ENCODE data around the gene SLC35G1. TPM values are rescaled to one million over a fixed set of nuclear protein-coding genes. Genes with fewer than 3 reads are reported as not detected.
A peak's percentile ranks its signal among the peaks of the same experiment; 100 is the strongest.

Gene SLC35G1
- total RNA-seq, 1 experiment from 2014 or later = 9.4 TPM

DNA sequence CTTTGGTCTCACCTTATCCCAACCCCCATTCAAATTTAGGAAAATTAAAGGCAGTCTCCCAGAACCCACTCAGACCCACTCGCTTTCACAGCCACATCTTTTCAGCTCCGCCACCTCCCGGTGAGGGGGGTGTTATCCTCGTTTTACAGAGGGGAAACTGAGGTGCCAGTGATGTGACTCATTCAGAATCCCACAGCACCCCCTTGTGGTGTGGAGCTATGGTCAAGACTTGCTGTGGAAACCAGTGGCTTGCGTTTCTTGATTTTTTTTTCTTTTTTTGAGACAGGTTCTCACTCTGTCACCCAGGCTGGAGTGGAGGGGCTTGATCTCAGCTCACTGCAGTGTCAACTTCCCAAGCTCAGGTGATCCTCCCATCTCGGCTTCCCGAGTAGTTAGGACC lies 27.6 kb downstream of the SLC35G1 start:
- Histone ChIP-seq H3K27ac (ENCODE audit: low read depth, low read length) (no peak overlapping the region), H3K4me1 (ENCODE audit: control insufficient read depth in 1 of 2, insufficient read depth in 2 of 2, low read length in 2 of 2) (no peaks in the 10 kb centered on the region), H3K9me3 (ENCODE audit: control insufficient read depth in 1 of 2, insufficient read depth in 1 of 2, low read depth in 1 of 2, low read length in 2 of 2) (no peaks in the 10 kb centered on the region), H3K36me3 (ENCODE audit: control insufficient read depth in 1 of 2, insufficient read depth in 2 of 2, low read length in 2 of 2) (no peaks in the 10 kb centered on the region), H3K79me2 (ENCODE audit: insufficient read depth, low read length) (no peaks in the 10 kb centered on the region), H4K20me1 (ENCODE audit: insufficient read depth) (no peaks in the 10 kb centered on the region), H3K9me2 (ENCODE audit: insufficient read depth) (no peaks in the 10 kb centered on the region), H3K4me2 (ENCODE audit: low read length) (no peak overlapping the region), H3K9ac (ENCODE audit: low read length) (no peak overlapping the region), H2AFZ (ENCODE audit: low read depth, low read length, poor library complexity, severe bottlenecking) (no peak overlapping the region), H3K27me3 (ENCODE audit: insufficient read depth, low read length) (no peaks in the 10 kb centered on the region), H3K4me3 (replicated peaks in 1 of 2; ENCODE audit: low read depth in 1 of 2, low read length in 2 of 2) (no peak overlapping the region)
- BruUV-seq (replicated peaks) = no TSS peak
- TF ChIP-seq ELF1 (IDR thresholded peaks at IDR 0.05; ENCODE audit: borderline replicate concordance, low read depth) (no peak), FOSL1 (IDR thresholded peaks at IDR 0.05; ENCODE audit: low read depth) (no peak), RAD21 (IDR thresholded peaks at IDR 0.05; ENCODE audit: low read depth) (peak; percentile 46), CEBPB (IDR thresholded peaks at IDR 0.05; ENCODE audit: low read depth) (no peak)
- TF ChIP-seq, protein P1, sequence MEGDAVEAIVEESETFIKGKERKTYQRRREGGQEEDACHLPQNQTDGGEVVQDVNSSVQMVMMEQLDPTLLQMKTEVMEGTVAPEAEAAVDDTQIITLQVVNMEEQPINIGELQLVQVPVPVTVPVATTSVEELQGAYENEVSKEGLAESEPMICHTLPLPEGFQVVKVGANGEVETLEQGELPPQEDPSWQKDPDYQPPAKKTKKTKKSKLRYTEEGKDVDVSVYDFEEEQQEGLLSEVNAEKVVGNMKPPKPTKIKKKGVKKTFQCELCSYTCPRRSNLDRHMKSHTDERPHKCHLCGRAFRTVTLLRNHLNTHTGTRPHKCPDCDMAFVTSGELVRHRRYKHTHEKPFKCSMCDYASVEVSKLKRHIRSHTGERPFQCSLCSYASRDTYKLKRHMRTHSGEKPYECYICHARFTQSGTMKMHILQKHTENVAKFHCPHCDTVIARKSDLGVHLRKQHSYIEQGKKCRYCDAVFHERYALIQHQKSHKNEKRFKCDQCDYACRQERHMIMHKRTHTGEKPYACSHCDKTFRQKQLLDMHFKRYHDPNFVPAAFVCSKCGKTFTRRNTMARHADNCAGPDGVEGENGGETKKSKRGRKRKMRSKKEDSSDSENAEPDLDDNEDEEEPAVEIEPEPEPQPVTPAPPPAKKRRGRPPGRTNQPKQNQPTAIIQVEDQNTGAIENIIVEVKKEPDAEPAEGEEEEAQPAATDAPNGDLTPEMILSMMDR (IDR thresholded peaks at IDR 0.05 in 2 of 3, conservative IDR thresholded peaks at IDR 0.05 in 1 of 3; ENCODE audit: borderline replicate concordance in 1 of 3, insufficient read depth in 1 of 3, low read depth in 2 of 3, low read length in 2 of 3) = peak in 2 of 3 experiments; percentile 61 to 63; a peak in 4 of 6 replicates
- RAD21 ChIA-PET (ENCODE audit: low non-redundant PET in 1 of 2, low total read pairs in 2 of 2, uncharacterized antibody in 2 of 2, unreplicated experiment in 2 of 2) = no interaction called here
- intact Hi-C loops (cut with micrococcal nuclease) = no loop called here
- ATAC-seq (no peak), DNase-seq (ENCODE audit: low read depth, low spot score) (no peak)
- CTCF ChIA-PET = interaction anchor here (0.6 to 3.4 kb wide), 6 partner anchors 12 to 523 kb away, joined by 3 to 17 read pairs (median 6); no protein-coding TSS in a partner anchor
- POLR2A ChIA-PET = no interaction called here

DNA sequence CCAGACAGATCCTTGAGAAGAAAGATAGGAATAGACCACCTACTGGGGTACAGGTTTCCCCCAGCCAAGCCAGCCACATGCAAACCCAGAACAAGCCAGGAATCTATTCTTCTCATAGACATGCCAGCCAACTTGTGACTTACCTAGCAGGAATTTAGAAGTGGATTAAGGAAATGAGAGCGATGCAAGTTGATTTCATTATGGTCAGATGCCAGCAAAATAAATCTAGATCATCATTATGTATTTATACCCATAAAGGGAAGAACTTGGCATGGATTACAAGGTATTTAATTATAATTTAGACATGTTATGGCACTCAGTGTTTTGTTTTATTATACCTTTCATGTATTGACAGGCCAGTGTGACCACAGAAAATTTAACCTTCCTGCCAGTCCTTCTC lies 32.8 kb downstream of the SLC35G1 start:
- no TSS peak for BruUV-seq (replicated peaks)
- CTCF ChIA-PET = no interaction called here
- H2AFZ ChIP-seq (ENCODE audit: low read depth, low read length, poor library complexity, severe bottlenecking) = no peak overlapping the region
- H4K20me1 ChIP-seq (ENCODE audit: insufficient read depth) = no peaks in the 10 kb centered on the region
- no peak for DNase-seq (ENCODE audit: low read depth, low spot score)
- H3K4me2 ChIP-seq (ENCODE audit: low read length) = no peak overlapping the region
- H3K36me3 ChIP-seq (ENCODE audit: control insufficient read depth in 1 of 2, insufficient read depth in 2 of 2, low read length in 2 of 2) = no peaks in the 10 kb centered on the region
- no peak overlapping the region for H3K4me3 ChIP-seq (replicated peaks in 1 of 2; ENCODE audit: low read depth in 1 of 2, low read length in 2 of 2)
- POLR2A ChIA-PET = no interaction called here
- no peak overlapping the region for H3K27ac ChIP-seq (ENCODE audit: low read depth, low read length)
- H3K9ac ChIP-seq (ENCODE audit: low read length) = no peak overlapping the region
- no peaks in the 10 kb centered on the region for H3K9me3 ChIP-seq (ENCODE audit: control insufficient read depth in 1 of 2, insufficient read depth in 1 of 2, low read depth in 1 of 2, low read length in 2 of 2)
- RAD21 ChIA-PET (ENCODE audit: low non-redundant PET in 1 of 2, low total read pairs in 2 of 2, uncharacterized antibody in 2 of 2, unreplicated experiment in 2 of 2) = no interaction called here
- no peaks in the 10 kb centered on the region for H3K27me3 ChIP-seq (ENCODE audit: insufficient read depth, low read length)
- ATAC-seq = no peak
- no peaks in the 10 kb centered on the region for H3K9me2 ChIP-seq (ENCODE audit: insufficient read depth)
- no peaks in the 10 kb centered on the region for H3K79me2 ChIP-seq (ENCODE audit: insufficient read depth, low read length)
- H3K4me1 ChIP-seq (ENCODE audit: control insufficient read depth in 1 of 2, insufficient read depth in 2 of 2, low read length in 2 of 2) = no peaks in the 10 kb centered on the region
- TF ChIP-seq SIN3A (IDR thresholded peaks at IDR 0.05; ENCODE audit: low read depth) (no peak), YY1 (IDR thresholded peaks at IDR 0.05; ENCODE audit: extremely low read depth, insufficient replicate concordance, low read depth, low read length) (no peak), POLR2A (IDR thresholded peaks at IDR 0.05; ENCODE audit: borderline replicate concordance, extremely low read depth, insufficient read depth, insufficient read length) (no peak), ZFX (IDR thresholded peaks at IDR 0.05) (no peak), CBX3 (IDR thresholded peaks at IDR 0.05; ENCODE audit: low read depth) (no peak), ELF1 (IDR thresholded peaks at IDR 0.05; ENCODE audit: borderline replicate concordance, low read depth) (no peak), TCF7L2 (IDR thresholded peaks at IDR 0.05; ENCODE audit: borderline replicate concordance, extremely low read depth, insufficient read depth, insufficient read length) (no peak), SRF (IDR thresholded peaks at IDR 0.05; ENCODE audit: low read depth) (no peak)
- TF ChIP-seq, protein P2, sequence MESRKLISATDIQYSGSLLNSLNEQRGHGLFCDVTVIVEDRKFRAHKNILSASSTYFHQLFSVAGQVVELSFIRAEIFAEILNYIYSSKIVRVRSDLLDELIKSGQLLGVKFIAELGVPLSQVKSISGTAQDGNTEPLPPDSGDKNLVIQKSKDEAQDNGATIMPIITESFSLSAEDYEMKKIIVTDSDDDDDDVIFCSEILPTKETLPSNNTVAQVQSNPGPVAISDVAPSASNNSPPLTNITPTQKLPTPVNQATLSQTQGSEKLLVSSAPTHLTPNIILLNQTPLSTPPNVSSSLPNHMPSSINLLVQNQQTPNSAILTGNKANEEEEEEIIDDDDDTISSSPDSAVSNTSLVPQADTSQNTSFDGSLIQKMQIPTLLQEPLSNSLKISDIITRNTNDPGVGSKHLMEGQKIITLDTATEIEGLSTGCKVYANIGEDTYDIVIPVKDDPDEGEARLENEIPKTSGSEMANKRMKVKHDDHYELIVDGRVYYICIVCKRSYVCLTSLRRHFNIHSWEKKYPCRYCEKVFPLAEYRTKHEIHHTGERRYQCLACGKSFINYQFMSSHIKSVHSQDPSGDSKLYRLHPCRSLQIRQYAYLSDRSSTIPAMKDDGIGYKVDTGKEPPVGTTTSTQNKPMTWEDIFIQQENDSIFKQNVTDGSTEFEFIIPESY (IDR thresholded peaks at IDR 0.05; ENCODE audit: extremely low read depth, insufficient replicate concordance, low read length) = no peak
- TF ChIP-seq, protein P3, sequence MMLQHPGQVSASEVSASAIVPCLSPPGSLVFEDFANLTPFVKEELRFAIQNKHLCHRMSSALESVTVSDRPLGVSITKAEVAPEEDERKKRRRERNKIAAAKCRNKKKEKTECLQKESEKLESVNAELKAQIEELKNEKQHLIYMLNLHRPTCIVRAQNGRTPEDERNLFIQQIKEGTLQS (IDR thresholded peaks at IDR 0.05) = no peak
- intact Hi-C loops (cut with micrococcal nuclease) = no loop called here
